Motor neuron (in vitro differentiated cells): ENCODE data around the gene FKBP7. TPM values are rescaled to one million over a fixed set of nuclear protein-coding genes. Genes with fewer than 3 reads are reported as not detected.

ENCODE experiments used
- ATAC-seq, 8 experiments: fragments of 200-7000 bp; cut with Tn5 transposase; replicated peaks in 6 of 8; 2 replicates each; pipeline ENCODE4 v1.8.0; 2021; ENCODE audit warnings: mild to moderate bottlenecking in 8 of 8, moderate library complexity in 8 of 8
- H3K27ac ChIP-seq, 2 donors: fragments of 250-450 bp; sonication (Bioruptor Pico); 2 replicates each; pipeline ENCODE4 v1.9.0; 2021; ENCODE audit warnings: antibody characterized with exemption in 2 of 2, mild to moderate bottlenecking in 2 of 2, moderate library complexity in 1 of 2
- H3K4me1 ChIP-seq, 2 donors: fragments of 250-450 bp; sonication (Bioruptor Pico); replicated peaks in 1 of 2; 2 replicates each; pipeline ENCODE4 v1.6.1; 2021; ENCODE audit warnings: antibody characterized with exemption in 2 of 2, mild to moderate bottlenecking in 2 of 2, moderate library complexity in 1 of 2
- H3K4me3 ChIP-seq, 5 donors: fragments of 250-450 bp; sonication (Bioruptor Pico); 2 replicates each; pipeline ENCODE4 v1.9.0; 2021; ENCODE audit warnings: antibody characterized with exemption in 5 of 5, mild to moderate bottlenecking in 5 of 5, moderate library complexity in 4 of 5
- WGBS, 10 experiments: fragments of 450-650 bp; shearing (Covaris generic); methylation state at CpG; one replicate each; pipeline ENCODE4 v1.0.0; 2022; 5-methylcytosine and 5-hydroxymethylcytosine counted together
- in situ Hi-C, 9 experiments: fragments of 400-800 bp; cut with MboI; loops; one replicate each; pipeline ENCODE4 v1.15.0; 2021; ENCODE audit warnings: low sequenced_read_pairs in 9 of 9, low pct_unique_long_range_greater_than_20kb in 2 of 9; ENCODE audit not compliant: unreplicated experiment in 9 of 9
- total RNA-seq, 8 experiments: library from RNA; unstranded; fragments of 300-600 nt; gene quantifications; 2 replicates each; pipeline versions ENCODE4 v1.2.3 to v1.2.4, GENCODE V29; 2022

The FKBP7 gene
- total RNA-seq, 8 experiments from 2014 or later = 13.5 to 48.3 (median 25.4) TPM

GRCh38 chr2:178510384-178510783 is 32.0 kb upstream of the FKBP7 start:
- no peak overlapping the region for H3K4me3 ChIP-seq
- ATAC-seq = peak in 1 of 8 experiments; percentile 64
- H3K4me1 ChIP-seq = no peaks in the 10 kb centered on the region
- in situ Hi-C loops = no loop called here
- H3K27ac ChIP-seq = no peak overlapping the region
- WGBS, 10 experiments = 45 to 100% (median 88%) methylated on average over 1 to 6 of the region's 6 CpGs; no CpG with 5 or more reads in 1 of the 10 experiments

- Histone ChIP-seq H3K4me1 (no peaks in the 10 kb centered on the region), H3K27ac (no peak overlapping the region), H3K4me3 (no peak overlapping the region)
- 88 to 100% (median 100%) methylated on average over 1 of the region's 2 CpGs; no CpG with 5 or more reads in 6 of the 10 experiments for WGBS, 10 experiments
- in situ Hi-C loops = no loop called here
- ATAC-seq = no peak
Measured at GRCh38 chr2:178508646-178509045, 30.2 kb upstream of the FKBP7 start.

- ATAC-seq = no peak
- H3K27ac ChIP-seq = no peak overlapping the region
- in situ Hi-C loops = no loop called here
- no peak overlapping the region for H3K4me3 ChIP-seq
- WGBS, 10 experiments = 83 to 100% (median 100%) methylated on average over 1 of the region's 1 CpG
- H3K4me1 ChIP-seq = no peaks in the 10 kb centered on the region
Measured at GRCh38 chr2:178506949-178507348, 28.5 kb upstream of the FKBP7 start.

GRCh38 chr2:178506524-178506923 is 28.1 kb upstream of the FKBP7 start:
- no peak overlapping the region for H3K4me3 ChIP-seq
- in situ Hi-C loops = no loop called here
- no peak for ATAC-seq
- no peaks in the 10 kb centered on the region for H3K4me1 ChIP-seq
- H3K27ac ChIP-seq = no peak overlapping the region
- WGBS, 10 experiments = 76 to 100% (median 95%) methylated on average over 1 to 2 of the region's 2 CpGs

- Histone ChIP-seq H3K4me3 (no peak overlapping the region), H3K27ac (no peak overlapping the region), H3K4me1 (no peaks in the 10 kb centered on the region)
- in situ Hi-C loops = no loop called here
- WGBS, 10 experiments = 63 to 100% (median 100%) methylated on average over 1 of the region's 1 CpG; no CpG with 5 or more reads in 3 of the 10 experiments
- no peak for ATAC-seq
Measured at GRCh38 chr2:178506101-178506500, 27.7 kb upstream of the FKBP7 start.

GRCh38 chr2:178502751-178503150 is 24.4 kb upstream of the FKBP7 start:
- no peaks in the 10 kb centered on the region for H3K4me1 ChIP-seq
- no peak overlapping the region for H3K27ac ChIP-seq
- 58 to 100% (median 91%) methylated on average over 4 of the region's 4 CpGs for WGBS, 10 experiments
- in situ Hi-C loops = no loop called here
- H3K4me3 ChIP-seq = no peak overlapping the region
- ATAC-seq = no peak

- Histone ChIP-seq H3K27ac (no peak overlapping the region), H3K4me1 (no peaks in the 10 kb centered on the region), H3K4me3 (no peak overlapping the region)
- no peak for ATAC-seq
- in situ Hi-C loops = no loop called here
- 90 to 100% (median 100%) methylated on average over 1 to 3 of the region's 3 CpGs; no CpG with 5 or more reads in 2 of the 10 experiments for WGBS, 10 experiments
Measured at GRCh38 chr2:178499640-178500039, 21.2 kb upstream of the FKBP7 start.

GRCh38 chr2:178498137-178498536 is 19.7 kb upstream of the FKBP7 start:
- no peak overlapping the region for H3K4me3 ChIP-seq
- peak in 3 of 8 experiments; percentile 86 to 100 (median 100) for ATAC-seq
- in situ Hi-C loops = no loop called here
- no peaks in the 10 kb centered on the region for H3K4me1 ChIP-seq
- no peak overlapping the region for H3K27ac ChIP-seq

GRCh38 chr2:178496049-178496448 is 17.6 kb upstream of the FKBP7 start:
- Histone ChIP-seq H3K27ac (no peak overlapping the region), H3K4me1 (no peaks in the 10 kb centered on the region), H3K4me3 (no peak overlapping the region)
- in situ Hi-C loops = no loop called here
- no peak for ATAC-seq
- 57 to 100% (median 89%) methylated on average over 1 to 4 of the region's 4 CpGs; no CpG with 5 or more reads in 1 of the 10 experiments for WGBS, 10 experiments

- 81 to 100% (median 96%) methylated on average over 1 to 6 of the region's 6 CpGs; no CpG with 5 or more reads in 2 of the 10 experiments for WGBS, 10 experiments
- no peak for ATAC-seq
Measured at GRCh38 chr2:178491612-178492011, 13.2 kb upstream of the FKBP7 start.

GRCh38 chr2:178485356-178485755 is 7.0 kb upstream of the FKBP7 start:
- H3K4me1 ChIP-seq = peaks cover 19 to 23% of the 10 kb centered on the region in 2 donors
- H3K4me3 ChIP-seq = no peak overlapping the region
- in situ Hi-C loops = no loop called here
- no peak overlapping the region for H3K27ac ChIP-seq
- ATAC-seq = no peak
- WGBS, 10 experiments = 15 to 79% (median 67%) methylated on average over 2 to 3 of the region's 3 CpGs; no CpG with 5 or more reads in 3 of the 10 experiments

More at GRCh38 chr2:178491612-178492011, 13.2 kb upstream of the FKBP7 start:
- H3K4me1 ChIP-seq = no peaks in the 10 kb centered on the region
- no peak overlapping the region for H3K27ac ChIP-seq
- in situ Hi-C loops = no loop called here
- no peak overlapping the region for H3K4me3 ChIP-seq

- peak in 3 of 8 experiments; percentile 1 to 49 (median 2) for ATAC-seq
- Histone ChIP-seq H3K4me1 (peaks cover 19 to 27% of the 10 kb centered on the region in 2 donors), H3K4me3 (no peak overlapping the region), H3K27ac (no peak overlapping the region)
- WGBS, 10 experiments = 0 to 67% (median 50%) methylated on average over 1 to 6 of the region's 6 CpGs; no CpG with 5 or more reads in 1 of the 10 experiments
- in situ Hi-C loops = no loop called here
Measured at GRCh38 chr2:178484245-178485041, 6.0 kb upstream of the FKBP7 start.

- ATAC-seq = peak in 2 of 8 experiments; percentile 7 to 10
- in situ Hi-C loops = no loop called here
- Histone ChIP-seq H3K27ac (no peak overlapping the region), H3K4me3 (peak overlapping the region in 3 of 5 donors; percentile 3 to 95 (median 71)), H3K4me1 (peaks cover 19 to 27% of the 10 kb centered on the region in 2 donors)
- 40 to 100% (median 88%) methylated on average over 1 to 4 of the region's 4 CpGs; no CpG with 5 or more reads in 4 of the 10 experiments for WGBS, 10 experiments
Measured at GRCh38 chr2:178482437-178482836, 4.0 kb upstream of the FKBP7 start.
